Uterus (tissue), 4 donors: ENCODE data around the gene AMT. TPM values are rescaled to one million over a fixed set of nuclear protein-coding genes. Genes with fewer than 3 reads are reported as not detected.

ENCODE experiments used
- DNase-seq, 2 donors: peaks; one replicate each; pipeline ENCODE4 v3.0.0-alpha.2; 2019 to 2020
- H3K27ac ChIP-seq, 2 donors: fragments of 200-600 bp; sonication (generic); 1 replicate in 1 of 2; 2 replicates in 1 of 2; pipeline ENCODE4 v1.5.1; 2016 to 2018
- H3K27me3 ChIP-seq, 2 donors: fragments of 200-600 bp; sonication (generic); one replicate each; pipeline ENCODE4 v1.5.1; 2018 to 2019; ENCODE audit warnings: control low read depth in 1 of 2
- H3K36me3 ChIP-seq, 2 donors: fragments of 200-600 bp; sonication (generic); one replicate each; pipeline ENCODE4 v1.5.1; 2019; ENCODE audit warnings: control low read depth in 1 of 2
- H3K4me1 ChIP-seq, 2 donors: fragments of 200-600 bp; sonication (generic); one replicate each; pipeline ENCODE4 v1.5.1; 2018 to 2019; ENCODE audit warnings: control low read depth in 1 of 2
- H3K4me3 ChIP-seq, 2 donors: fragments of 200-600 bp; sonication (generic); 1 replicate in 1 of 2; 2 replicates in 1 of 2; pipeline ENCODE4 v1.5.1; 2018 to 2019; ENCODE audit warnings: mild to moderate bottlenecking in 1 of 2
- H3K9me3 ChIP-seq, 2 donors: fragments of 200-600 bp; sonication (generic); one replicate each; pipeline ENCODE4 v1.5.1; 2019; ENCODE audit warnings: control low read depth in 1 of 2
- CTCF ChIP-seq, 4 experiments: fragments of 200-600 bp in 2 of 4; fragments of 450-650 bp in 2 of 4; sonication (generic) in 2 of 4; IDR thresholded peaks; one replicate each; pipeline ENCODE4 v1.5.1; 2016 to 2019; ENCODE audit warnings: antibody characterized with exemption in 4 of 4, mild to moderate bottlenecking in 2 of 4, moderate library complexity in 1 of 4
- POLR2A ChIP-seq, 2 donors: fragments of 450-650 bp; IDR thresholded peaks; one replicate each; pipeline ENCODE4 v1.6.1; 2016; ENCODE audit warnings: antibody characterized with exemption in 2 of 2, mild to moderate bottlenecking in 1 of 2, moderate library complexity in 1 of 2
- intact Hi-C: fragments of 100-400 bp; cut with DNase I; formaldehyde crosslinking; loops from one replicate; pipeline ENCODE4 v1.15.1; 2023; ENCODE audit warnings: low total_unique reads
- total RNA-seq, 4 donors: library from RNA; depleted of rRNA in 3 of 4; stranded (reverse); fragments of >200 nt in 3 of 4; gene quantifications; one replicate each; pipeline versions ENCODE4 v1.1.0 to v1.2.4, GENCODE V29; 2014 to 2023
- donor health status: DM: yes; HTN: yes; CAD: no.

The AMT gene
- total RNA-seq, 4 donors from 2014 or later, result 1.5 to 17.9 (median 14.0) TPM

- H3K36me3 ChIP-seq, result no peaks in the 10 kb centered on the region
- no peak for DNase-seq
- TF ChIP-seq CTCF (IDR thresholded peaks at IDR 0.05) (no peak), POLR2A (IDR thresholded peaks at IDR 0.05) (no peak)
- H3K4me3 ChIP-seq, result no peak overlapping the region
- H3K9me3 ChIP-seq, result no peaks in the 10 kb centered on the region
- peaks cover 0 to 4% of the 10 kb centered on the region in 2 donors for H3K4me1 ChIP-seq
- no peak overlapping the region for H3K27ac ChIP-seq
- H3K27me3 ChIP-seq, result no peaks in the 10 kb centered on the region
- intact Hi-C loops, result loop anchor here (10.0 kb wide), 2 partner anchors 271 to 461 kb away; partner anchors contain the start of gene KLHDC8B
Observed at GRCh38 chr3:49445391-49445790, 23.1 kb upstream of the AMT start.

GRCh38 chr3:49434731-49435130 lies 12.5 kb upstream of the AMT start:
- Histone ChIP-seq H3K9me3 (no peaks in the 10 kb centered on the region), H3K4me3 (no peak overlapping the region), H3K27me3 (no peaks in the 10 kb centered on the region), H3K27ac (no peak overlapping the region), H3K36me3 (no peaks in the 10 kb centered on the region), H3K4me1 (no peaks in the 10 kb centered on the region)
- TF ChIP-seq POLR2A (IDR thresholded peaks at IDR 0.05) (no peak), CTCF (IDR thresholded peaks at IDR 0.05) (no peak)
- DNase-seq, result no peak
- intact Hi-C loops, result no loop called here

GRCh38 chr3:49428752-49429080 lies 6.4 kb upstream of the AMT start:
- TF ChIP-seq POLR2A (IDR thresholded peaks at IDR 0.05), result no peak
- no peak for TF ChIP-seq CTCF (IDR thresholded peaks at IDR 0.05)
- DNase-seq, result no peak
- intact Hi-C loops, result no loop called here

GRCh38 chr3:49427586-49427985 lies 5.3 kb upstream of the AMT start:
- Histone ChIP-seq H3K4me3 (no peak overlapping the region), H3K36me3 (no peaks in the 10 kb centered on the region), H3K9me3 (no peaks in the 10 kb centered on the region), H3K27ac (no peak overlapping the region), H3K4me1 (peaks cover 0 to 5% of the 10 kb centered on the region in 2 donors), H3K27me3 (no peaks in the 10 kb centered on the region)
- TF ChIP-seq CTCF (IDR thresholded peaks at IDR 0.05) (no peak), POLR2A (IDR thresholded peaks at IDR 0.05) (no peak)
- intact Hi-C loops, result no loop called here
- no peak for DNase-seq

More at GRCh38 chr3:49428752-49429080, 6.4 kb upstream of the AMT start:
- H3K36me3 ChIP-seq, result no peaks in the 10 kb centered on the region
- peaks cover 0 to 5% of the 10 kb centered on the region in 2 donors for H3K4me1 ChIP-seq
- no peaks in the 10 kb centered on the region for H3K27me3 ChIP-seq
- H3K9me3 ChIP-seq, result no peaks in the 10 kb centered on the region
- peak overlapping the region; percentile 83 to 91 for H3K27ac ChIP-seq
- peak overlapping the region; percentile 67 to 75 for H3K4me3 ChIP-seq

- H3K4me3 ChIP-seq, result no peak overlapping the region
- H3K27ac ChIP-seq, result no peak overlapping the region
- H3K36me3 ChIP-seq, result no peaks in the 10 kb centered on the region
- intact Hi-C loops, result no loop called here
- no peak for DNase-seq
- H3K4me1 ChIP-seq, result peaks cover 0 to 5% of the 10 kb centered on the region in 2 donors
- H3K27me3 ChIP-seq, result no peaks in the 10 kb centered on the region
- H3K9me3 ChIP-seq, result no peaks in the 10 kb centered on the region
- TF ChIP-seq CTCF (IDR thresholded peaks at IDR 0.05) (no peak), POLR2A (IDR thresholded peaks at IDR 0.05) (no peak)
Observed at GRCh38 chr3:49424816-49425215, 2.5 kb upstream of the AMT start.
